ENCODE data around the gene DMPK. TPM values are rescaled to one million over a fixed set of nuclear protein-coding genes. Genes with fewer than 3 reads are reported as not detected.

The DMPK gene
- total and polyA plus RNA-seq, 2 of the 4 experiments (the other 2 are of a cell fraction), result 7.9 to 50.7 TPM

DNA sequence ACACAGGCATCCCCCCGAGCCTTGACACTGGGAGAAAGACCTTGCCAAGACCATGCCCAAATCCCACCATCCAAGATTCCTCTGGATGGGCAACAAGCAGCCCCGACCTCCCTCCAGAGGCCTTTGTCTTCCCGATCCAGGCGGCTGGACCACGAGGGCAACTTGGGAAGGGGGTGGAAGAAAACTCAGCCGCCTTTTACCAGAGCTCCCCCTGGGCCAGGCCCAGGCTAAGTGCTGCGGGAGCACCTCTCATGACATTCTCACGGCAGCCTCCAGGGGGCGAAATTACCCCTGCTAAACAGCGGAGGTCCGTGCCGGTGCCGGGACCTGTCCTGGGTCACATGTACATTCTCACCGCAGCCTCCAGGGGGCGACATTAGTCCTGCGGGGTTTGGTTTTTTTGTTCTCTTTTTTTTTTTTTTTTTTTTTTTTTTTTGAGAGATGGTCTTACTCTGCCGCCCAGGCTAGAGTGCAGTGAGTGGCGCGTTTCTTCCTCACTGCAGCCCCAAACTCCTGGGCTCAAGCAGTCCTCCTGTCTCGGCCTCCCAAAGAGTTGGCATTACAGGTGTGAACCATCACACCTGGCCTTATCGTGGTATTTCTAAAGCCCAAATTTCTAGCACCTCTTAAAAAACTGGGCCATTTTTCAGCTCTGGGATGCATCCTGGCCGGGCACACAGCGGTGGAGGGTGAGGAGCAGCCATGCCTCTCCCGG is 34.9 kb upstream of the DMPK start:
- CTCF ChIA-PET, result interaction anchor here (0.5 to 1.6 kb wide), 10 partner anchors 9 to 1517 kb away, joined by 3 to 7 read pairs (median 4); partner anchors contain the start of genes SIX5 and SNRPD2
- Histone ChIP-seq H3K4me1 (ENCODE audit: control insufficient read depth, insufficient read depth, low read length) (no peaks in the 10 kb centered on the region), H4K91ac (ENCODE audit: insufficient read depth, low read depth, low read length) (no peak overlapping the region), H3K18ac (ENCODE audit: low read depth, low read length) (no peak overlapping the region), H3K9me3 (ENCODE audit: control insufficient read depth, insufficient read depth, low read length) (no peaks in the 10 kb centered on the region), H4K8ac (ENCODE audit: low read depth in 2 of 2, low read length in 2 of 2) (peak overlapping the region in 1 of 2 experiments; percentile 36; a peak in 1 of 4 replicates), H3K27ac (ENCODE audit: insufficient read depth, low read length) (no peak overlapping the region), H3K36me3 (ENCODE audit: control insufficient read depth, insufficient read depth, low read length) (peaks cover 32% of the 10 kb centered on the region), H2BK5ac (ENCODE audit: low read depth, low read length, poor library complexity, severe bottlenecking) (no peak overlapping the region), H2BK15ac (ENCODE audit: low read depth, low read length) (no peak overlapping the region), H3K4me3 (ENCODE audit: insufficient read depth, low read depth, low read length) (no peak overlapping the region), H3K27me3 (ENCODE audit: control insufficient read depth, insufficient read depth, low read length) (no peaks in the 10 kb centered on the region), H4K5ac (ENCODE audit: low read depth, low read length) (no peak overlapping the region), H2BK20ac (ENCODE audit: low read depth, low read length) (no peak overlapping the region), H3K4me2 (ENCODE audit: low read depth, low read length) (no peak overlapping the region), H2AFZ (replicated peaks; ENCODE audit: low read length, poor library complexity) (no peak overlapping the region), H2AK5ac (ENCODE audit: low read depth, low read length) (0 out of 2 replicates have a peak overlapping the region, but pooled peaks have one; percentile 23), H2BK120ac (ENCODE audit: low read depth, low read length) (no peak overlapping the region), H3K56ac (ENCODE audit: extremely low read depth, insufficient read depth, low read length) (no peak overlapping the region), H3K79me1 (ENCODE audit: low read depth in 1 of 2, low read length in 2 of 2) (no peaks in the 10 kb centered on the region; a peak in 1 of 4 replicates), H3K14ac (replicated peaks; ENCODE audit: low read depth, low read length) (no peak overlapping the region), H4K20me1 (ENCODE audit: insufficient read depth, low read length) (peaks cover 9% of the 10 kb centered on the region), H2AK9ac (replicated peaks; ENCODE audit: low read depth, low read length, poor library complexity) (peak overlapping the region; percentile 11), H3K9me1 (ENCODE audit: insufficient read depth, low read length) (no peaks in the 10 kb centered on the region), H3K4ac (ENCODE audit: low read depth, low read length) (peak overlapping the region; percentile 25; the same call in 1 of the 2 replicates), H3K23ac (ENCODE audit: low read depth, low read length) (0 out of 2 replicates have a peak overlapping the region, but pooled peaks have one; percentile 13), H3K9ac (ENCODE audit: low read depth, low read length) (no peak overlapping the region)
- 53% methylated on average over 4 of the region's 24 CpGs; no CpG with 5 or more reads in 1 of the 2 experiments for WGBS, 2 experiments (ENCODE audit: extremely low coverage in 2 of 2, insufficient read length in 1 of 2)
- no TSS peak for BruUV-seq (replicated peaks)
- dilution Hi-C loops (cut with HindIII; ENCODE audit: low sequenced_read_pairs, unreplicated experiment), result no loop called here
- intact Hi-C loops (cut with micrococcal nuclease), result no loop called here
- POLR2A ChIA-PET (ENCODE audit: unreplicated experiment), result interaction anchor here (0.6 kb wide), 1 partner anchor 35 kb away, joined by 14 read pairs; the partner anchor contains the start of gene DMPK
- peak; percentile 70 for TF ChIP-seq SMC3 (IDR thresholded peaks at IDR 0.05; ENCODE audit: low read depth, low read length)
- TF ChIP-seq RAD21 (IDR thresholded peaks at IDR 0.05; ENCODE audit: low read length), result peak; percentile 68
- TF ChIP-seq, protein P1, sequence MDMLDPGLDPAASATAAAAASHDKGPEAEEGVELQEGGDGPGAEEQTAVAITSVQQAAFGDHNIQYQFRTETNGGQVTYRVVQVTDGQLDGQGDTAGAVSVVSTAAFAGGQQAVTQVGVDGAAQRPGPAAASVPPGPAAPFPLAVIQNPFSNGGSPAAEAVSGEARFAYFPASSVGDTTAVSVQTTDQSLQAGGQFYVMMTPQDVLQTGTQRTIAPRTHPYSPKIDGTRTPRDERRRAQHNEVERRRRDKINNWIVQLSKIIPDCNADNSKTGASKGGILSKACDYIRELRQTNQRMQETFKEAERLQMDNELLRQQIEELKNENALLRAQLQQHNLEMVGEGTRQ (IDR thresholded peaks at IDR 0.05; ENCODE audit: low read depth, low read length), result peak; percentile 91
- TF ChIP-seq, protein P2, sequence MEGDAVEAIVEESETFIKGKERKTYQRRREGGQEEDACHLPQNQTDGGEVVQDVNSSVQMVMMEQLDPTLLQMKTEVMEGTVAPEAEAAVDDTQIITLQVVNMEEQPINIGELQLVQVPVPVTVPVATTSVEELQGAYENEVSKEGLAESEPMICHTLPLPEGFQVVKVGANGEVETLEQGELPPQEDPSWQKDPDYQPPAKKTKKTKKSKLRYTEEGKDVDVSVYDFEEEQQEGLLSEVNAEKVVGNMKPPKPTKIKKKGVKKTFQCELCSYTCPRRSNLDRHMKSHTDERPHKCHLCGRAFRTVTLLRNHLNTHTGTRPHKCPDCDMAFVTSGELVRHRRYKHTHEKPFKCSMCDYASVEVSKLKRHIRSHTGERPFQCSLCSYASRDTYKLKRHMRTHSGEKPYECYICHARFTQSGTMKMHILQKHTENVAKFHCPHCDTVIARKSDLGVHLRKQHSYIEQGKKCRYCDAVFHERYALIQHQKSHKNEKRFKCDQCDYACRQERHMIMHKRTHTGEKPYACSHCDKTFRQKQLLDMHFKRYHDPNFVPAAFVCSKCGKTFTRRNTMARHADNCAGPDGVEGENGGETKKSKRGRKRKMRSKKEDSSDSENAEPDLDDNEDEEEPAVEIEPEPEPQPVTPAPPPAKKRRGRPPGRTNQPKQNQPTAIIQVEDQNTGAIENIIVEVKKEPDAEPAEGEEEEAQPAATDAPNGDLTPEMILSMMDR (conservative IDR thresholded peaks at IDR 0.05; ENCODE audit: low read depth, low read length), result peak; percentile 99
- no peak for TF ChIP-seq CHD1 (IDR thresholded peaks at IDR 0.05; ENCODE audit: low read depth, low read length)
- TF ChIP-seq BHLHE40 (IDR thresholded peaks at IDR 0.05; ENCODE audit: low read depth, low read length), result peak; percentile 80
- TF ChIP-seq CEBPB (IDR thresholded peaks at IDR 0.05; ENCODE audit: low read depth, low read length), result no peak
- TF ChIP-seq MXI1 (IDR thresholded peaks at IDR 0.05; ENCODE audit: borderline replicate concordance, low read depth, low read length), result 0 out of 2 replicates have a peak, but pooled peaks have one; percentile 26
- DNase-seq (peak; percentile 90), ATAC-seq (ENCODE audit: low read depth) (peak; percentile 97)
- in situ Hi-C loops (cut with MboI; ENCODE audit: low sequenced_read_pairs), result no loop called here
